RPMI7951 (cell line): Measurements from ENCODE around the gene IL18BP. TPM values are rescaled to one million over a fixed set of nuclear protein-coding genes. Genes with fewer than 3 reads are reported as not detected.

ENCODE experiments used
- DNase-seq: peaks from one replicate; pipeline ENCODE4 v3.0.0-alpha.2; 2012; ENCODE audit warnings: low read depth
- total RNA-seq: library from RNA; depleted of rRNA; stranded (reverse); fragments of >200 nt; shearing (Covaris generic); gene quantifications from 2 replicates; pipeline ENCODE4 v1.2.3, GENCODE V29; 2014; rRNA removed

IL18BP gene
- total RNA-seq, 1 experiment from 2014 or later: 1.9 TPM

GRCh38 chr11:72045849-72046248 is 47.1 kb downstream of the IL18BP start:
- DNase-seq: no peak

GRCh38 chr11:72048766-72049460 is 50.2 kb downstream of the IL18BP start:
- no peak for DNase-seq

Other genes with a start within 250 kb of the IL18BP start
- not detected in 2 replicates for gene DEFB108B, start 165.7 kb upstream of the IL18BP start, total RNA-seq
- gene DEFB131B, start 120.5 kb upstream of the IL18BP start, total RNA-seq: not detected in 2 replicates
- gene XNDC1N, start 70.3 kb upstream of the IL18BP start, total RNA-seq: 6.3 and 6.8 TPM in 2 replicates
- gene RNF121, start 69.9 kb upstream of the IL18BP start, total RNA-seq: 22.4 and 27.2 TPM in 2 replicates
- gene NUMA1, start 81.6 kb downstream of the IL18BP start, total RNA-seq: 109 and 130 TPM in 2 replicates
- 12.0 and 12.2 TPM in 2 replicates for gene LRRC51, start 81.9 kb downstream of the IL18BP start, total RNA-seq
- gene LAMTOR1, start 104.4 kb downstream of the IL18BP start, total RNA-seq: 97.3 and 111 TPM in 2 replicates
- not detected in 2 replicates for gene TOMT, start 107.0 kb downstream of the IL18BP start, total RNA-seq
- gene ANAPC15, start 113.8 kb downstream of the IL18BP start, total RNA-seq: 67.8 and 78.1 TPM in 2 replicates
- gene FOLR3, start 136.8 kb downstream of the IL18BP start, total RNA-seq: not detected in 2 replicates
- 0.10 TPM in 1 of 2 replicates, not detected in the other for gene FOLR1, start 193.2 kb downstream of the IL18BP start, total RNA-seq
- gene FOLR2, start 217.9 kb downstream of the IL18BP start, total RNA-seq: not detected in 2 replicates
- 25.7 and 29.4 TPM in 2 replicates for gene INPPL1, start 225.9 kb downstream of the IL18BP start, total RNA-seq
- not detected in 2 replicates for gene PHOX2A, start 245.3 kb downstream of the IL18BP start, total RNA-seq